HepG2 (cell line): ENCODE measurements around the gene ALDH4A1. TPM values are rescaled to one million over a fixed set of nuclear protein-coding genes. Genes with fewer than 3 reads are reported as not detected.

Experiments
- ARID4A ChIP-seq: sonication (generic); formaldehyde crosslinking; IDR thresholded peaks from 2 replicates; pipeline ENCODE4 v1.5.0; 2020; ENCODE audit warnings: mild to moderate bottlenecking, missing genetic modification reagents, borderline replicate concordance
- ARNT2 ChIP-seq: sonication (generic); formaldehyde crosslinking; IDR thresholded peaks from 2 replicates; pipeline ENCODE4 v1.8.0; 2022; ENCODE audit warnings: mild to moderate bottlenecking, low read depth, missing genetic modification reagents, moderate library complexity
- DPF2 ChIP-seq: sonication (generic); formaldehyde crosslinking; IDR thresholded peaks from 2 replicates; pipeline ENCODE4 v1.4.0; 2020; ENCODE audit warnings: mild to moderate bottlenecking, low read depth, missing genetic modification reagents, borderline replicate concordance
- FOXM1 ChIP-seq: sonication (generic); formaldehyde crosslinking; IDR thresholded peaks from 2 replicates; pipeline ENCODE4 v1.5.0; 2020; ENCODE audit warnings: missing genetic modification reagents
- GLI4 ChIP-seq: sonication (generic); formaldehyde crosslinking; IDR thresholded peaks from 2 replicates; pipeline ENCODE4 v1.5.1; 2020; ENCODE audit warnings: missing genetic modification reagents, mild to moderate bottlenecking, moderate library complexity, borderline replicate concordance
- HNRNPH1 ChIP-seq: fragments of 200-400 bp; formaldehyde crosslinking; optimal IDR thresholded peaks from 2 replicates; pipeline ENCODE3; 2017; ENCODE audit warnings: mild to moderate bottlenecking, low read depth, low read length
- HOXA9 ChIP-seq: sonication (generic); formaldehyde crosslinking; IDR thresholded peaks from 2 replicates; pipeline ENCODE4 v1.8.1; 2022; ENCODE audit warnings: missing genetic modification reagents, mild to moderate bottlenecking, moderate library complexity, borderline replicate concordance
- KLF15 ChIP-seq: sonication (generic); formaldehyde crosslinking; IDR thresholded peaks from 2 replicates; pipeline ENCODE4 v1.8.1; 2023; ENCODE audit warnings: borderline replicate concordance, mild to moderate bottlenecking, inconsistent platforms, missing genetic modification reagents, mixed read lengths
- LRRFIP1 ChIP-seq: sonication (generic); formaldehyde crosslinking; conservative IDR thresholded peaks from 2 replicates; pipeline ENCODE4 v1.4.0; 2020; ENCODE audit warnings: missing genetic modification reagents
- NFAT5 ChIP-seq: sonication (generic); formaldehyde crosslinking; IDR thresholded peaks from 2 replicates; pipeline ENCODE4 v1.4.0; 2020; ENCODE audit warnings: missing genetic modification reagents
- ZBTB14 ChIP-seq: sonication (generic); formaldehyde crosslinking; IDR thresholded peaks from 2 replicates; pipeline ENCODE4 v1.4.0; 2020; ENCODE audit warnings: missing genetic modification reagents
- ZNF24 ChIP-seq: fragments of 450-650 bp; IDR thresholded peaks from 2 replicates; pipeline ENCODE4 v1.6.1; 2017; ENCODE audit warnings: antibody characterized with exemption, mild to moderate bottlenecking
- ZNF704 ChIP-seq: sonication (generic); formaldehyde crosslinking; IDR thresholded peaks from 2 replicates; pipeline ENCODE4 v1.8.1; 2023; ENCODE audit warnings: mild to moderate bottlenecking, inconsistent platforms, moderate library complexity, missing genetic modification reagents, borderline replicate concordance
- polyA plus RNA-seq, 8 experiments: library from polyadenylated mRNA; depleted of rRNA in 3 of 8; stranded (reverse) in 7 of 8; unstranded in 1 of 8; fragments of >200 nt; fragmentation: Illumina TruSeq in 4 of 8; extraction: Trizol in 4 of 8; gene quantifications; 2 replicates each; pipeline versions ENCODE4 v1.2.1 to v1.2.3, GENCODE V29; 2011 to 2016; ENCODE audit warnings: low read depth in 4 of 8, missing spikeins in 1 of 8, mixed read lengths in 1 of 8; ENCODE audit not compliant: insufficient read depth in 1 of 8
- total RNA-seq, 5 experiments: library from RNA; depleted of rRNA; stranded (reverse); fragments of >200 nt; fragmentation: Illumina TruSeq; extraction: Trizol; gene quantifications; 2 replicates each; pipeline ENCODE4 v1.2.3, GENCODE V29; 2016; ENCODE audit warnings: low read depth in 1 of 5

Gene ALDH4A1
- total and polyA plus RNA-seq, 2 of the 13 experiments (the other 11 are each of a cell fraction or from before 2014, with no cell fraction given) = 76.4 to 240 TPM

DNA sequence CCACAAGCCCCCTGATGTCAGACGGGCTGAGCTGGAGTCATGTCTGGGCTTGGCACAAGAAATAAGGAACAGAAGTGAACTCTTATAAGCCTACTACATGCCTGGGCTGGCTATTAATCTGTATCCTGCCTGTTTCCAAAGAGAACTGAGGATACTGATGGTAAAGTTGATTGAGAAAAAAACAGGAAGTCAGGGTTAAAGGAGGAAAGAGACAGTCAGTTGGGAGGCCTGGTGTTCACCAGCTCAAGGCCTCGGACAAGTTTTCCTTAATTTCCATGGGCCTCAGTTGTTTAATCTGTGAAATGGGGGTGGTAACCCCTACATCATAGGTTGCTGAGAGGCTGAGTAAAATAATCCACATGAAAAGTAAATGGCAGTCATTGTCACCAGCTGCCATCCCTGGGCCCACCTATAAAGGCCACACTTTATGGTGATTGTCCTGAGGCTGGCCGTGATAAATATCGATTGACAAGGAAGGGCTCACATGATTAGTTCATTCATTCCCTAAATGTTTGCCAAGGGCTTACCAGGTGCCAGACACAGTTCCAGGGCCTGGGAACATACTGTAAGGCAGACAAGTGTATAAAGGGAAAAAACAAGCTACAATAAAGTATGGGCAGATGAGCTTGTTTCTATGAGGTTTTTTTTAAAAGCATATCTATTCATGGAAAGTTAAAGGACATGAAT lies 2.8 kb downstream of the ALDH4A1 start (continued):
- TF ChIP-seq NFAT5 (CRISPR knock-in tag) = no peak
- TF ChIP-seq FOXM1 (CRISPR knock-in tag) = no peak
- no peak for TF ChIP-seq ARNT2 (CRISPR knock-in tag)
- TF ChIP-seq ZNF704 (CRISPR knock-in tag) = no peak
- TF ChIP-seq KLF15 = no peak
- no peak for TF ChIP-seq ZBTB14 (CRISPR knock-in tag)
- no peak for TF ChIP-seq GLI4 (CRISPR knock-in tag)
- no peak for TF ChIP-seq DPF2 (CRISPR knock-in tag)
- TF ChIP-seq HNRNPH1 = no peak
- TF ChIP-seq LRRFIP1 (CRISPR knock-in tag) = no peak
- no peak for TF ChIP-seq ARID4A (CRISPR knock-in tag)
- no peak for TF ChIP-seq HOXA9 (CRISPR knock-in tag)
- TF ChIP-seq ZNF24 = peak; percentile 38; the same call in 1 of the 2 replicates
